GM19351 (cell line): Measurements from ENCODE around the gene ITIH3.
A peak's percentile ranks its signal among the peaks of the same experiment; 100 is the strongest.

ENCODE experiments used
- ATAC-seq: cut with Tn5 transposase; IDR thresholded peaks from one replicate; pipeline ENCODE4 v1.9.1; 2021; ENCODE audit warnings: mild to moderate bottlenecking, moderate library complexity; ENCODE audit not compliant: unreplicated experiment

The ITIH3 gene

GRCh38 chr3:52820736-52821135 is 26.1 kb downstream of the ITIH3 start:
- ATAC-seq: no peak

GRCh38 chr3:52822363-52822762 is 27.8 kb downstream of the ITIH3 start:
- ATAC-seq: no peak

GRCh38 chr3:52824037-52824436 is 29.4 kb downstream of the ITIH3 start:
- no peak for ATAC-seq

- ATAC-seq: no peak
These were observed 32.8 kb downstream of the ITIH3 start for GRCh38 chr3:52827441-52827840.

GRCh38 chr3:52827866-52828376 is 33.3 kb downstream of the ITIH3 start:
- ATAC-seq: no peak

- no peak for ATAC-seq
These were observed 34.9 kb downstream of the ITIH3 start for GRCh38 chr3:52829482-52829881.

GRCh38 chr3:52829906-52830463 is 35.4 kb downstream of the ITIH3 start:
- ATAC-seq: no peak

- no peak for ATAC-seq
These were observed 36.1 kb downstream of the ITIH3 start, which contains the start of gene ITIH4 for GRCh38 chr3:52830535-52831258. ITIH4 (minus strand) TSS chr3:52830672; CDS start chr3:52830642, 30 bp downstream.

- ATAC-seq: no peak
These were observed 37.1 kb downstream of the ITIH3 start for GRCh38 chr3:52831500-52832301.

GRCh38 chr3:52833202-52833601 is 38.6 kb downstream of the ITIH3 start:
- ATAC-seq: no peak

GRCh38 chr3:52834871-52835501 is 40.4 kb downstream of the ITIH3 start, which contains the start of gene MUSTN1:
MUSTN1 (minus strand) TSS chr3:52835019; CDS start chr3:52834948, 71 bp downstream.
- no peak for ATAC-seq

- no peak for ATAC-seq
These were observed 41.3 kb downstream of the ITIH3 start for GRCh38 chr3:52835766-52836470.

- no peak for ATAC-seq
These were observed 41.9 kb downstream of the ITIH3 start for GRCh38 chr3:52836471-52836845.

GRCh38 chr3:52836986-52837385 is 42.4 kb downstream of the ITIH3 start:
- no peak for ATAC-seq

GRCh38 chr3:52838561-52839267 is 44.1 kb downstream of the ITIH3 start:
- ATAC-seq: no peak

GRCh38 chr3:52839268-52839575 is 44.6 kb downstream of the ITIH3 start:
- no peak for ATAC-seq

GRCh38 chr3:52839892-52840545 is 45.4 kb downstream of the ITIH3 start:
- no peak for ATAC-seq

- peak; percentile 63 for ATAC-seq
These were observed 46.8 kb downstream of the ITIH3 start for GRCh38 chr3:52841211-52841980.

GRCh38 chr3:52841981-52842340 is 47.4 kb downstream of the ITIH3 start:
- no peak for ATAC-seq
